A549 (cell line): Measurements from ENCODE around the gene VPS18.

Experiments used
- CBX2 ChIP-seq: fragments of 200-600 bp; sonication (generic); IDR thresholded peaks from 2 replicates; pipeline ENCODE4 v1.6.1; 2016; ENCODE audit warnings: low read depth, mild to moderate bottlenecking, borderline replicate concordance
- CTCF ChIP-seq: fragments of >200 bp; sonication (Bioruptor Twin); formaldehyde crosslinking; IDR thresholded peaks from 3 replicates; pipeline ENCODE4 v1.5.1; 2016
- EHMT2 ChIP-seq: fragments of 200-600 bp; sonication (generic); IDR thresholded peaks from 2 replicates; pipeline ENCODE4 v1.6.1; 2016; ENCODE audit warnings: antibody characterized with exemption, low read depth, mild to moderate bottlenecking, moderate library complexity
- SREBF2 ChIP-seq: fragments of 450-650 bp; IDR thresholded peaks from 2 replicates; pipeline ENCODE4 v1.6.1; 2014; ENCODE audit warnings: mild to moderate bottlenecking, moderate library complexity

DNA sequence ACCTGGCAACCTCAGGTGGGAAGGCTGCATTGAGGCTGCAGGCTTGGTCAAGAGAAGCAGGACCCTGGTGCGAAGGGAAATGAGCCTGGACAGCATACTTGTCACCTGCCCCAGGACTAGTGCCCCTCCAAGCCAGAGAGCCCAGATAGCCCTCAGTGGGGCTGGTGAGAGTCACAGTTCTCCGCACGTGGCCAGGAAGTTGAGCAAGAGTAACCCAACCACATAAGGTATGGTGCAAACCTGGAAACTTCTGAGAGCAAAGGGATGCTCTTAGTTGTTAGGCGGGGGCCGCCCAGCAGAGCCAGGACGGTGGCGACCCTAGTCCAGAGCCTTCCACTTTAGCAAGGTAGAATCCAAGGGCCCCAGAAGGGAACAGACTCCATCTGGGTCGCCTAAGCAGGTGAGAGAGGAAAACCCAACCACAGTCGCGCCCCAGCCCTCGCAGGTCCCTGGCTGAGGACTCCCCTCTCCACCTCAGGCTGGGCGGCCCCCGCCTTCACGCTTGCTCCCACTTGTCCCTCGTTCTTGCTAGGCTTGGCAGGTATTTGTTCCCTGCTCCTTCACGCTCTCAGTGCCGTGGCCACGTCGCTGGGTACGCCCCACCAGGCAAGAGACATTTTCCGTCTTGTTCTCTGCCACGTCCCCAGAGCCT, 1.1 kb upstream of the VPS18 start:
- TF ChIP-seq SREBF2 (no peak), CTCF (no peak), CBX2 (no peak), EHMT2 (no peak)
